H1 (cell line): ENCODE measurements around the gene HIPK1.

Experiments used
- POLR2AphosphoS5 ChIP-seq: IDR thresholded peaks from 2 replicates; pipeline ENCODE4 v1.6.1; 2011; ENCODE audit warnings: low read depth, low read length
- TF ChIP-seq, protein P1 (sequence below): IDR thresholded peaks from 2 replicates; pipeline ENCODE4 v1.6.1; 2012; ENCODE audit warnings: inconsistent platforms

DNA sequence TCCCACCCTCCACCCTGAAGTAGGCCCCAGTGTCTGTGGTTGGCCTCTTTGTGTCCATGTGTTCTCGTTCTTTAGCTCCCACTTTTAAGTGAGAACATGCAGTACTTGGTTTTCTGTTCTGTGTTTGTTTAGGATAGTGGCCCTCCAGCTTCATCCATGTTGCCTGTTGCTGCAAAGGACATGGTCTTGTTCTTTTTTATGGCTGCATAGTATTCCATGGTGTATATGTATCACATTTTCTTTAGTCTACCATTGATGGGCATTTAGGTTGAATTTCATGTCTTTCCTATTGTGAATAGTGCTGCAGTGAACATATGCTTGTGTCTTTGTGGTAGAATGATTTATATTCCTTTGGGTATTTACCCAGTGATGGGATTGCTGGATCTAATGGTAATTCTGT lies 6.1 kb downstream of the HIPK1 start:
- TF ChIP-seq, protein P1, sequence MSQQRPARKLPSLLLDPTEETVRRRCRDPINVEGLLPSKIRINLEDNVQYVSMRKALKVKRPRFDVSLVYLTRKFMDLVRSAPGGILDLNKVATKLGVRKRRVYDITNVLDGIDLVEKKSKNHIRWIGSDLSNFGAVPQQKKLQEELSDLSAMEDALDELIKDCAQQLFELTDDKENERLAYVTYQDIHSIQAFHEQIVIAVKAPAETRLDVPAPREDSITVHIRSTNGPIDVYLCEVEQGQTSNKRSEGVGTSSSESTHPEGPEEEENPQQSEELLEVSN = no peak
- no peak for TF ChIP-seq POLR2AphosphoS5
